NT2/D1 (cell line): Measurements from ENCODE around the gene ITPRIPL2.

ENCODE experiments used
- SUZ12 ChIP-seq: IDR thresholded peaks from 2 replicates; pipeline ENCODE4 v1.6.1; 2011; ENCODE audit not compliant: insufficient read length, insufficient read depth; ENCODE audit errors: extremely low read depth
- YY1 ChIP-seq: IDR thresholded peaks from 2 replicates; pipeline ENCODE4 v1.6.1; 2011; ENCODE audit not compliant: insufficient read length, insufficient read depth
- ZNF274 ChIP-seq: IDR thresholded peaks from 2 replicates; pipeline ENCODE4 v1.6.1; 2011; ENCODE audit warnings: mild to moderate bottlenecking, low read depth, low read length

DNA sequence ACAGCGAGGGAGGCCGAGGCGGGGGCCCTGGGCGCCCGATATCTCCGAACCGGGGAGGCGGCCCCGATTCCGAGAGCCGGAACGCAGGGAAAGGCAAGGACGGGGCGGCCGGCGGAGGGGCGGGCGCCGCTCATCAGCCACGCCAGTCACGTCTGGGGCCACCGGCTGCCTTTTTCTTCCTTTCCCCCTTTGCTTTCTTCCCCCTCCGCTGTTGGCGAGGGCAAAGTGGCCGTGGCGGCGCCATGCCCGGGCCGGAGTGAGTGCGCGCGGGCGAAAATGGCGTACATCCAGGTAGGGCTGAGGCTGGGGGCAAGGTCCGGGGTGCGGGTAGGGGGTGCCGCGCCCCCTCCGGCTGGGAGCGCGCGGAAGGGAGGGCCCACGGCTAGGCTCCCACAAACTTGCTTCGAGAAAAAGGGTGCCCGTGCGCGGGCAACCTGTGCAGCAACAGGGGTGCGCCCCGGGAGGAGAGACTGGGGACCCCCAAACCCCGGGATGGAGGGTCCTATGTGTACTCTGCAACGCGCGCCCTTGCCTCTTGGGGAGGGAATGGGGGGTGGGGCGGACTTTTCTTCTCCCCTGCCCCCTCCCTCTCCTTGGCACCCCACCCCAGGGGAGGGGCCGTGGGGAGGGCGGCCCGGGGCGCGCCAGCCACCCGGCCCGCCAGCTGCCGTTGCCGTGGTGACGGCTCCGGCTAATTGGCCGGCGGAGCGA, 54.8 kb downstream of the ITPRIPL2 start:
- TF ChIP-seq ZNF274 (no peak), SUZ12 (no peak), YY1 (peak; percentile 5)
